RWPE2 (cell line): Measurements from ENCODE around the gene VAC14.

Experiments used
- ATAC-seq: fragments of 200-7000 bp; cut with Tn5 transposase; 3 replicates; pipeline ENCODE4 v1.9.1; 2021; ENCODE audit warnings: low read depth
- DNase-seq: peaks from one replicate; pipeline ENCODE4 v3.0.0-alpha.2; 2020; ENCODE audit warnings: low spot score
- H3K27ac ChIP-seq: fragments of 450-650 bp; 2 replicates; pipeline ENCODE4 v1.5.1; 2017; ENCODE audit warnings: mild to moderate bottlenecking; ENCODE audit not compliant: poor library complexity, severe bottlenecking
- H3K27me3 ChIP-seq: fragments of 250-450 bp; sonication (Bioruptor Pico); 2 replicates; pipeline ENCODE4 v1.5.1; 2021; ENCODE audit warnings: mild to moderate bottlenecking, moderate library complexity; ENCODE audit not compliant: insufficient read depth, poor library complexity, severe bottlenecking
- H3K36me3 ChIP-seq: fragments of 250-450 bp; sonication (Bioruptor Pico); 2 replicates; pipeline ENCODE4 v1.5.1; 2020; ENCODE audit warnings: low read depth, mild to moderate bottlenecking, moderate library complexity
- H3K4me1 ChIP-seq: fragments of 250-450 bp; sonication (Bioruptor Pico); 2 replicates; pipeline ENCODE4 v1.5.1; 2021; ENCODE audit warnings: mild to moderate bottlenecking, moderate library complexity; ENCODE audit not compliant: insufficient read depth, poor library complexity, severe bottlenecking
- H3K4me3 ChIP-seq: fragments of 250-450 bp; sonication (Bioruptor Pico); 2 replicates; pipeline ENCODE4 v1.5.1; 2021; ENCODE audit warnings: mild to moderate bottlenecking, moderate library complexity; ENCODE audit not compliant: severe bottlenecking
- H3K9me3 ChIP-seq: fragments of 250-450 bp; sonication (Bioruptor Pico); 2 replicates; pipeline ENCODE4 v1.5.1; 2021; ENCODE audit warnings: mild to moderate bottlenecking, moderate library complexity; ENCODE audit not compliant: severe bottlenecking
- TF ChIP-seq, protein P1 (sequence below): fragments of 450-650 bp; IDR thresholded peaks from one replicate; pipeline ENCODE4 v1.5.1; 2017; ENCODE audit warnings: mild to moderate bottlenecking, moderate library complexity; ENCODE audit not compliant: poor library complexity, severe bottlenecking

The VAC14 gene

DNA sequence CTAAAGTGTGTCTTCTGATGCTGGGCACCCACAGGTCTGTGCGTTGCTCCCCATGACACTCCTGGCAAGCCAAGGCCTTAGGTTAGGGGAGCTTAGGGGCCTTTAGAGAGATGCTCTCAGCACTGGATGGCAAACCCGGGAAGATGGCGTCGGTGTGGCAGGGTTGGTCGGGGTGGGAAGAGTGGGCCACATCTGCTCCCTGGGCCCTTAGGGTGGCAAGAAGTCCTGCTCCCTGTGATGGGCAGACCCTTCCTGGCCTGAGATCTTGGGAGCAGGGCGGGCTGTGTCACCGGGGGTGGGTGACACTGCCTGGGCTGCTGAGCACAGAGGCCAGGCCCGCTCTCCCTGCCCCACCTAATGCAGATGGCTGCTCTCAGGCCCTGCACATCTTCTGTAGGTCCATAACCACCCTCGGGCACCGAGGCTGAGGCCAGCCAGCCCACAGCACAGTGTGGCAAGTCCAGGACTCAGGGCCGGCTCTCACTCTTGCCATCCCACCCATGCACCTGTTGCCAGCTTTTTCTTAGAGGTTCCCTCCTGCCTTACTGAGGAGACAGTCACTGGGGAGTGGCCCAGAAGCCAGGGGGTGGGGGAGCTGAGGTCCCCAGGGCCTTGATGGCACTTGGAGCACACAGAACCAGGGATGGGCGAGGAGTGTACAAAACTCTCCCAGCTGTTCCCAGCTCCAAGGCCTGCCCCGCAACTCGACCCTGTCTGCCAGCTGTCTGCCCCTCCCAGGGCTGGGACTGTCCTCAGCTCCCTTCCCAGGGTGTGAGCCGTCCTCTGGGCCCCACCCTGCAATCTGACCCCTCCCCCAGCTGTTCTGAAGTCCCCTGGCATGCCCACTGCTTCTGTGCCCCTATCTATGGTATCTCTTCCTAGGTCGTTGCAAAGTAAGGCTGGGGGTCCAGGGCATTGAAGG, 110.7 kb downstream of the VAC14 start:
- Histone ChIP-seq H3K27ac (peak overlapping the region; percentile 92), H3K27me3 (no peaks in the 10 kb centered on the region), H3K9me3 (no peaks in the 10 kb centered on the region), H3K4me3 (no peak overlapping the region), H3K36me3 (no peaks in the 10 kb centered on the region), H3K4me1 (peaks cover 54% of the 10 kb centered on the region)
- no peak for DNase-seq
- TF ChIP-seq, protein P1, sequence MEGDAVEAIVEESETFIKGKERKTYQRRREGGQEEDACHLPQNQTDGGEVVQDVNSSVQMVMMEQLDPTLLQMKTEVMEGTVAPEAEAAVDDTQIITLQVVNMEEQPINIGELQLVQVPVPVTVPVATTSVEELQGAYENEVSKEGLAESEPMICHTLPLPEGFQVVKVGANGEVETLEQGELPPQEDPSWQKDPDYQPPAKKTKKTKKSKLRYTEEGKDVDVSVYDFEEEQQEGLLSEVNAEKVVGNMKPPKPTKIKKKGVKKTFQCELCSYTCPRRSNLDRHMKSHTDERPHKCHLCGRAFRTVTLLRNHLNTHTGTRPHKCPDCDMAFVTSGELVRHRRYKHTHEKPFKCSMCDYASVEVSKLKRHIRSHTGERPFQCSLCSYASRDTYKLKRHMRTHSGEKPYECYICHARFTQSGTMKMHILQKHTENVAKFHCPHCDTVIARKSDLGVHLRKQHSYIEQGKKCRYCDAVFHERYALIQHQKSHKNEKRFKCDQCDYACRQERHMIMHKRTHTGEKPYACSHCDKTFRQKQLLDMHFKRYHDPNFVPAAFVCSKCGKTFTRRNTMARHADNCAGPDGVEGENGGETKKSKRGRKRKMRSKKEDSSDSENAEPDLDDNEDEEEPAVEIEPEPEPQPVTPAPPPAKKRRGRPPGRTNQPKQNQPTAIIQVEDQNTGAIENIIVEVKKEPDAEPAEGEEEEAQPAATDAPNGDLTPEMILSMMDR, result no peak
- no peak for ATAC-seq

DNA sequence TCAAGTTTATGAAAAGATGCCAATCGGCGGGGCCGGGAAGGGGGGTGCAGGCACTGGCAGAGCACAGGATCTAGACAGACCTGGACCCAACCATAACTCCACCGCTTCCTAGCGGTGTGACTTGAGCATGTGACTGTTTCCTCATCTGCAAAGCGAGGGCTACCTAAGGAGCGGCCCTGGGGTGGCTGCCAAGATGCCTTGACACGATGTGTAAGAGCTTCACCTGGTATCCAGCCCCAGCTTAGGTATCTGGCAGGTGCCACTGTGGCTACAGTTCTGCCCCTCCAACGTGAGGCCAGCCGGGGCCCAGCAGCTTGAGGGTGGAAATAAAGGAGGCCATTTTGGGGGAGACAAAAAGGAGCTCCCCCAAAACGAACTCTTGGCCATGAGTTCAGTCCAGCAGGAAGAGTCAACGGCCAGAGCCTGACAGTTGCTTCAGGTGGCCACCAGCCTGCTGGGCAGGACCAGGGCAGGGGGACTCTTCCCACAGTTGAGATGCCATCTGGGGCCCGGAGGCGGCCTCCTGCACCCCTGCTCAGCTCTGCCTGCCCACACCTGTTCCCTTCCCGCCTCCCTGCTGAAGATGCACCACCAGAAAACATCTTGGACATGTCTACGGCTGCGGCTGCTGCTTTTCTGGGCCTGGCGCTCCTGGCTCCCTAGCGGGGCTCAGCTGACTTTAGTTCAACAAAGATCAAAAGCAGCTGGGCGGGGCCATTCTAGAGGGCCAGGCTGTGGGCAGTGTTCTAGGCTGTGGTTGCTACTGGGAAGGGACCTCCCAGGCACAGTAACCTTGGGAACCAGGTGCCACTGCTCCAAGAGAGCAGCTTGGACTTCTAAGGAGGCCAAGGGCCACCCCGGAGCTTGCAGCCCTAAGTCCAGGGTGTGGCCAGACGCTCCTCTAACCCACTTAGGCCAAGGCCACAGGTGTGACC, 111.7 kb downstream of the VAC14 start:
- ATAC-seq, result no peak
- no peak for DNase-seq
- H3K27me3 ChIP-seq, result no peaks in the 10 kb centered on the region
- TF ChIP-seq, protein P1, result no peak
- peak overlapping the region; percentile 92 for H3K27ac ChIP-seq
- H3K4me3 ChIP-seq, result no peak overlapping the region
- H3K36me3 ChIP-seq, result peaks cover 3% of the 10 kb centered on the region; the same call in 1 of the 2 replicates
- no peaks in the 10 kb centered on the region for H3K9me3 ChIP-seq
- H3K4me1 ChIP-seq, result peaks cover 46% of the 10 kb centered on the region

DNA sequence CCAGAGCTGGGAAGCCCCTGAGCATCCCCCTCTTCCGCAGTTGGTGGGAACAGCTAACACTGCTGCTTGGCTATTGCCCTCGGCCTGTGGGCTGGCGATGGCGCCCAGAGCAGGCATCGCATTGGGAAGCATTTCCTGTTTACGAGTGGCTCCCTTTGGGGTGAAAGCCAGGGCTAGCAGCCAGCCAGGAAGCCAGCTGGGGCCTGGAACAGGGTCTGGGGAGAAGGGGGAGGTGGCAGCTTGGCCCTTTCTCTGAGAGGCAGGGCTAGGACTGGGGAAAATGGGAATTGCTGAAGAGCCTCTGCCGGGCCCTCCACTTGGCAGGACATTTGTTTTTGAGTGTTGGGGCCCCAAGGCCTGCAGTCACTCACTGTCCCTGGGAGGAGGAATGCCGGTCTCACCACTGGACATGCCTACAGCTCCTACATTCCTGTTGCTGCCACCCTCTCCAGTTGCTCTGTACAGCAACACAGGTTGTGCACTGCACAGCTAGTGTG, 112.7 kb downstream of the VAC14 start:
- DNase-seq (no peak), ATAC-seq (no peak)
- H3K4me3 ChIP-seq, result no peak overlapping the region
- peaks cover 44% of the 10 kb centered on the region for H3K4me1 ChIP-seq
- H3K27me3 ChIP-seq, result no peaks in the 10 kb centered on the region
- H3K9me3 ChIP-seq, result no peaks in the 10 kb centered on the region
- TF ChIP-seq, protein P1, result no peak
- H3K36me3 ChIP-seq, result peaks cover 10% of the 10 kb centered on the region
- peak overlapping the region; percentile 92 for H3K27ac ChIP-seq

DNA sequence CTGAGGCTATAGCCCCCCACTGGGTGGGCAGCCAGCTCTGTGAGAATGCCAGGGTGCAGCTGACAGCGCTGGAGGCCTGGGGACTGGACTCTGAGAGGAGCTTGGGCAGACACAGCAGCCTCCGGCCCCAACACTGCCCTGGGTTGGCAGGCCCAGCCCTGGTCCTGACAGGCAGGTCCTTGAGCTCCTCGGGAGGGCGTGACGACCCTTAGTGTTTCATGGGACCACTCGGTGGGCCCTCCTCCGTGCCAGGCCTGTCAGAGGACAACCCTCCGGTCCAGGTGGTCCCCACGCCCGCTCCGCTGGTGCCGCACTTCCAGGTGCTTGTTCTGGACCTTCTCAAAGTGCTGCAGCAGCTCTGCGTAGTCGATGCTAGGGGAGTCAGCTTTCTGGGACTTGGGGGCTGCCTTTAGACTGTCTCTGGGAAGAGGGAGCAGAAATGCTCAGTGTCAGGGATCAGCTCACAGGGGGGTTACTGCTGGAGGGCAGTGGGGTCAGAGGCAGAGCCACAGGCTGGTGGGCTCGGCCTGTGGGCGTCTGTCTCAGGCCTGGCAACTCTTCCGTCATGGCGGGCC, 113.2 kb downstream of the VAC14 start:
- no peaks in the 10 kb centered on the region for H3K9me3 ChIP-seq
- H3K27me3 ChIP-seq, result no peaks in the 10 kb centered on the region
- peaks cover 47% of the 10 kb centered on the region for H3K4me1 ChIP-seq
- DNase-seq, result no peak
- TF ChIP-seq, protein P1, result no peak
- H3K36me3 ChIP-seq, result peaks cover 16% of the 10 kb centered on the region
- no peak overlapping the region for H3K4me3 ChIP-seq
- no peak for ATAC-seq
- peak overlapping the region; percentile 92 for H3K27ac ChIP-seq
